ENCODE results near the gene ULK2. TPM values are rescaled to one million over a fixed set of nuclear protein-coding genes. Genes with fewer than 3 reads are reported as not detected.

The ULK2 gene
- total RNA-seq, 1 donor from 2014 or later = 20.6 TPM

DNA sequence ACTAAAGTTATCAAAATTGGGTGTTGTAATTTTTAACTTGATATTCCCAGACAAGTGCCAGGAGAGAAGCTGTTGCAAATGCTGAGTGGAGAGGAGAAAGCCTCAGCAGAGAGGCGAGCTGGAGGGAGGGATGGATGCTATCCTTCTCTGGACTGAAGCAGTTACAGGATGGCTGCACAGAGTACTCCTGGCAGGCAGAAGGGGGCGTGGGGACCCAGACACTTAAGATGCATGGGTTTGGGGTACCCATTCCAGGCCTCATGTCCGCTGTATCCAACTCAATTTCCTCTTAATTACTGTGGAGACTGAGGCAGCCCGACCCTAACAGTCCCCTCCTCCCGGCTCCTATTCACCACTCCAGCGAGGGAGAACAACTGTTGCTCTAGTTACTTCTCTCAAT, 94.2 kb downstream of the ULK2 start:
- H3K4me1 Mint-ChIP-seq = no peaks in the 10 kb centered on the region
- no peak overlapping the region for H3K4me3 ChIP-seq
- H3K4me3 Mint-ChIP-seq = no peak overlapping the region
- no peaks in the 10 kb centered on the region for H4K20me1 ChIP-seq (ENCODE audit: low read depth)
- no peaks in the 10 kb centered on the region for H3F3A ChIP-seq (ENCODE audit: low read depth)
- no peak overlapping the region for H3K27ac ChIP-seq
- no peaks in the 10 kb centered on the region for H3K9me3 ChIP-seq (ENCODE audit: low read depth)
- H2AFZ ChIP-seq (replicated peaks) = no peak overlapping the region
- peaks cover 4% of the 10 kb centered on the region for H3K27me3 Mint-ChIP-seq (ENCODE audit: insufficient read depth, low read depth)
- no peaks in the 10 kb centered on the region for H3K4me1 ChIP-seq
- H3K36me3 ChIP-seq = no peaks in the 10 kb centered on the region
- H3K9me3 Mint-ChIP-seq = no peaks in the 10 kb centered on the region
- no peak overlapping the region for H3K4me2 ChIP-seq
- TF ChIP-seq EZH2phosphoT487 (IDR thresholded peaks at IDR 0.05) = no peak
- TF ChIP-seq EZH2 (IDR thresholded peaks at IDR 0.05) = no peak
- TF ChIP-seq, protein P1, sequence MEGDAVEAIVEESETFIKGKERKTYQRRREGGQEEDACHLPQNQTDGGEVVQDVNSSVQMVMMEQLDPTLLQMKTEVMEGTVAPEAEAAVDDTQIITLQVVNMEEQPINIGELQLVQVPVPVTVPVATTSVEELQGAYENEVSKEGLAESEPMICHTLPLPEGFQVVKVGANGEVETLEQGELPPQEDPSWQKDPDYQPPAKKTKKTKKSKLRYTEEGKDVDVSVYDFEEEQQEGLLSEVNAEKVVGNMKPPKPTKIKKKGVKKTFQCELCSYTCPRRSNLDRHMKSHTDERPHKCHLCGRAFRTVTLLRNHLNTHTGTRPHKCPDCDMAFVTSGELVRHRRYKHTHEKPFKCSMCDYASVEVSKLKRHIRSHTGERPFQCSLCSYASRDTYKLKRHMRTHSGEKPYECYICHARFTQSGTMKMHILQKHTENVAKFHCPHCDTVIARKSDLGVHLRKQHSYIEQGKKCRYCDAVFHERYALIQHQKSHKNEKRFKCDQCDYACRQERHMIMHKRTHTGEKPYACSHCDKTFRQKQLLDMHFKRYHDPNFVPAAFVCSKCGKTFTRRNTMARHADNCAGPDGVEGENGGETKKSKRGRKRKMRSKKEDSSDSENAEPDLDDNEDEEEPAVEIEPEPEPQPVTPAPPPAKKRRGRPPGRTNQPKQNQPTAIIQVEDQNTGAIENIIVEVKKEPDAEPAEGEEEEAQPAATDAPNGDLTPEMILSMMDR (IDR thresholded peaks at IDR 0.05) = no peak
- H3K36me3 Mint-ChIP-seq = peaks cover 11% of the 10 kb centered on the region
- no peak overlapping the region for H3K9ac ChIP-seq
- no peak for DNase-seq (ENCODE audit: low spot score)
- H3K79me2 ChIP-seq (ENCODE audit: low read depth) = no peaks in the 10 kb centered on the region
- H3K27ac Mint-ChIP-seq = no peak overlapping the region
- H3K27me3 ChIP-seq = no peaks in the 10 kb centered on the region

DNA sequence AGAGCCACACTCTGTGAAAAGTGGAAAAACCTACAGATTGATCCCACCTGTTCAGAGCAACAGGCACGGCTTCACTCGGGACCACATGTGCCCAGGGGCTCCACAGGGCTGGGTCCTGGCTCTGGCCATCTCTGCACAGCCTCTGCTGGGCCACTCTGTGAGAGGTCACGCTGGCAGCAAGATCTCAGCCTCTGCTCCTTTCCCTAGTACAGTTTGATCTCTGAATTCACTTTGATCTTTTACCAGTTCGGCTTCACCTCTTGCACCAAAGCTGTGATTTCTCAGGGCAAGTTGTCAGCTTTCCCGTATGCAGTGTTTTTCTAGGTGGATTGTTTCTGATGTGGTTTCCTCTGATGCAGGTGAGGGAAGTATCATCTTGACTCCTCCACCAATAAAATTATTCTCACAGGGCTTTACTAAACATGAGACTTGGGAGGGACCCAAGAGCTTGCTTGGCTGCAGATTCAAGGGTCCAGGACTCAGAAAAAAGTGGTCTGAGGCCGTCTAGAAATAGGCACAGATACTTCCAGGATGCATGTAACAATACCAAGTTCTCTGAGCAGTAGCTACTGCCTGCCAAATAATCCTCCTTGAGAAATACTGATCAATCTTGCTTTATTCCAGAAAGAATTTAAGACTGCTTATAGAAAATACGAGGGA, 95.6 kb downstream of the ULK2 start:
- Histone ChIP-seq H3K27me3 (no peaks in the 10 kb centered on the region), H4K20me1 (ENCODE audit: low read depth) (no peaks in the 10 kb centered on the region), H3F3A (ENCODE audit: low read depth) (no peaks in the 10 kb centered on the region), H3K27ac (no peak overlapping the region), H3K4me1 (no peaks in the 10 kb centered on the region), H3K9ac (no peak overlapping the region), H3K36me3 (no peaks in the 10 kb centered on the region), H3K79me2 (ENCODE audit: low read depth) (no peaks in the 10 kb centered on the region), H3K4me3 (no peak overlapping the region), H3K4me2 (no peak overlapping the region), H3K9me3 (ENCODE audit: low read depth) (no peaks in the 10 kb centered on the region), H2AFZ (replicated peaks) (no peak overlapping the region)
- no peak for DNase-seq (ENCODE audit: low spot score)
- TF ChIP-seq EZH2 (IDR thresholded peaks at IDR 0.05) = no peak
- no peak overlapping the region for H3K27ac Mint-ChIP-seq
- no peak overlapping the region for H3K4me3 Mint-ChIP-seq
- H3K4me1 Mint-ChIP-seq = no peaks in the 10 kb centered on the region
- no peaks in the 10 kb centered on the region for H3K9me3 Mint-ChIP-seq
- peaks cover 11% of the 10 kb centered on the region for H3K36me3 Mint-ChIP-seq
- H3K27me3 Mint-ChIP-seq (ENCODE audit: insufficient read depth, low read depth) = peaks cover 4% of the 10 kb centered on the region

DNA sequence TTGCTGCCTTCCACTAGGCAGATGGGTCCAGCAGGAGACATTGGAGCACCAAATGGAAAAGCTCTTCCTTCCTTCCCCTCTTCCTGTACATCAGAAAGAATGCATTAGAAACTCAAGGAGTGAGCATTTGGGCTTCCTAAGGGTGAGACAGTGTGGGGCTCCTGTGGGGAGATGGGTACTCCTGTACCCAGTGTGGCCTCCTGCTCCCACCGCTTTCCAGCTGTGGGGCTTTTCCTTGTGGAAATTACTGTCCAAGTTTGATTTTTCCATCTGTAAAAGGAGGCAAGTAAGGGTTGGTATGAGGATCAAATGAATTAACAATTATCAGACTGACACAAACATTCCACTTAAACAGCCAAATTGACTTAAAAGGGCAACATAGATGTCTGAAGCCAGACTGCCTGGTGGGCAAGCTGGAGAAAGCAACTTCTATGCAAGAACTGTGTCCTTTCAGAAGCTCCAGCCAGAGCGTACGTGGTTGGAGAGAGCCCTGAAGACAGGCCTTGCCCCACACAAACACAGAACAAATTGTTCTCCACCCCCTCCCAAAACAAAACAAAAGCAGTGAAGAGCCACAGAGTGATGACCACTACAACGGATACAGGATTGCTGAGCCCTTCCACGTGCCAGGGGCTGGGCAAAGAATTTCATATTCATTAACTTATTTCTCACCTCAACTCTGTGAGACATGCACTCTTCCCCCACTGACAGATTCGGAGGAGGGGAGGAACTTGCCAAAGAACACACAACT, 96.6 kb downstream of the ULK2 start:
- Histone ChIP-seq H3K4me3 (no peak overlapping the region), H3K4me2 (no peak overlapping the region), H3F3A (ENCODE audit: low read depth) (no peaks in the 10 kb centered on the region), H3K27me3 (no peaks in the 10 kb centered on the region), H3K79me2 (ENCODE audit: low read depth) (no peaks in the 10 kb centered on the region), H3K4me1 (no peaks in the 10 kb centered on the region), H4K20me1 (ENCODE audit: low read depth) (no peaks in the 10 kb centered on the region), H3K27ac (no peak overlapping the region), H3K9ac (no peak overlapping the region), H2AFZ (replicated peaks) (no peak overlapping the region), H3K36me3 (no peaks in the 10 kb centered on the region), H3K9me3 (ENCODE audit: low read depth) (no peaks in the 10 kb centered on the region)
- no peaks in the 10 kb centered on the region for H3K9me3 Mint-ChIP-seq
- no peak for DNase-seq (ENCODE audit: low spot score)
- peaks cover 11% of the 10 kb centered on the region for H3K36me3 Mint-ChIP-seq
- TF ChIP-seq EZH2phosphoT487 (IDR thresholded peaks at IDR 0.05) (no peak), EZH2 (IDR thresholded peaks at IDR 0.05) (no peak)
- TF ChIP-seq, protein P1 (IDR thresholded peaks at IDR 0.05) = no peak
- no peak overlapping the region for H3K27ac Mint-ChIP-seq
- H3K27me3 Mint-ChIP-seq (ENCODE audit: insufficient read depth, low read depth) = peaks cover 4% of the 10 kb centered on the region
- H3K4me1 Mint-ChIP-seq = no peaks in the 10 kb centered on the region
- H3K4me3 Mint-ChIP-seq = no peak overlapping the region

Measured in neural progenitor cell (in vitro differentiated cells).